ENCODE measurements around the gene GFPT2. TPM values are rescaled to one million over a fixed set of nuclear protein-coding genes. Genes with fewer than 3 reads are reported as not detected.

GFPT2 gene
- total RNA-seq, 2 experiments from 2014 or later = 0.27 to 0.42 TPM

- ChIA-PET POLR2A (no interaction called here), CTCF (no interaction called here)
Measured at GRCh38 chr5:180296771-180297170, 56.4 kb downstream of the GFPT2 start.

GRCh38 chr5:180294913-180295555 is 58.1 kb downstream of the GFPT2 start:
- ChIA-PET POLR2A (no interaction called here), CTCF (interaction anchor here (0.8 to 6.0 kb wide), 5 partner anchors 9 to 178 kb away, joined by 3 to 54 read pairs (median 6); no protein-coding TSS in a partner anchor)

GRCh38 chr5:180294411-180294810 is 58.7 kb downstream of the GFPT2 start:
- CTCF ChIA-PET = interaction anchor here (0.8 to 6.0 kb wide), 6 partner anchors 13 to 179 kb away, joined by 3 to 54 read pairs (median 4); partner anchors contain the start of gene GFPT2
- POLR2A ChIA-PET = interaction anchor here (1.8 kb wide), 1 partner anchor 34 kb away, joined by 6 read pairs; no protein-coding TSS in a partner anchor

GRCh38 chr5:180291943-180292831 is 60.9 kb downstream of the GFPT2 start, which contains the start of gene MAPK9:
Gene MAPK9 (minus strand): TSS chr5:180292083. CDS start chr5:180280561, 11,522 bp downstream.
- ChIA-PET POLR2A (interaction anchor here (0.6 to 1.8 kb wide), 3 partner anchors 22 to 523 kb away, joined by 3 to 6 read pairs (median 3); no protein-coding TSS in a partner anchor), CTCF (interaction anchor here (0.6 to 6.0 kb wide), 8 partner anchors 23 to 693 kb away, joined by 3 to 54 read pairs (median 4); no protein-coding TSS in a partner anchor)

- POLR2A ChIA-PET = interaction anchor here (0.6 kb wide), 1 partner anchor 569 kb away, joined by 5 read pairs; no protein-coding TSS in a partner anchor
- CTCF ChIA-PET = interaction anchor here (1.3 to 6.0 kb wide), 3 partner anchors 24 to 38 kb away, joined by 4 to 54 read pairs (median 35); no protein-coding TSS in a partner anchor
Measured at GRCh38 chr5:180291234-180291940, 61.7 kb downstream of the GFPT2 start.

GRCh38 chr5:180290568-180291233 is 62.4 kb downstream of the GFPT2 start:
- ChIA-PET POLR2A (interaction anchor here (0.6 kb wide), 1 partner anchor 570 kb away, joined by 5 read pairs; no protein-coding TSS in a partner anchor), CTCF (interaction anchor here (1.3 to 6.0 kb wide), 2 partner anchors 25 to 39 kb away, joined by 4 to 35 read pairs; no protein-coding TSS in a partner anchor)

GRCh38 chr5:180289966-180290365 is 63.2 kb downstream of the GFPT2 start:
- CTCF ChIA-PET = interaction anchor here (1.3 to 2.1 kb wide), 2 partner anchors 26 to 39 kb away, joined by 4 to 7 read pairs; no protein-coding TSS in a partner anchor

GRCh38 chr5:180289433-180289832 is 63.7 kb downstream of the GFPT2 start:
- CTCF ChIA-PET = interaction anchor here (2.1 kb wide), 1 partner anchor 39 kb away, joined by 7 read pairs; no protein-coding TSS in a partner anchor
- POLR2A ChIA-PET = no interaction called here

More at GRCh38 chr5:180289966-180290365, 63.2 kb downstream of the GFPT2 start:
- POLR2A ChIA-PET = no interaction called here

GRCh38 chr5:180287868-180288267 is 65.3 kb downstream of the GFPT2 start:
- ChIA-PET POLR2A (no interaction called here), CTCF (no interaction called here)

- CTCF ChIA-PET = no interaction called here
- POLR2A ChIA-PET = no interaction called here
Measured at GRCh38 chr5:180287404-180287803, 65.7 kb downstream of the GFPT2 start.

GRCh38 chr5:180284149-180284548 is 69.0 kb downstream of the GFPT2 start:
- CTCF ChIA-PET = interaction anchor here (1.4 kb wide), 1 partner anchor 9 kb away, joined by 6 read pairs; no protein-coding TSS in a partner anchor
- POLR2A ChIA-PET = no interaction called here

- POLR2A ChIA-PET = no interaction called here
Measured at GRCh38 chr5:180283026-180283615, 70.0 kb downstream of the GFPT2 start.

GRCh38 chr5:180282281-180282680 is 70.9 kb downstream of the GFPT2 start:
- POLR2A ChIA-PET = no interaction called here

More at GRCh38 chr5:180283026-180283615, 70.0 kb downstream of the GFPT2 start:
- CTCF ChIA-PET = interaction anchor here (1.4 kb wide), 1 partner anchor 10 kb away, joined by 6 read pairs; no protein-coding TSS in a partner anchor

GRCh38 chr5:180281706-180282105 is 71.4 kb downstream of the GFPT2 start:
- ChIA-PET CTCF (interaction anchor here (1.0 to 1.9 kb wide), 3 partner anchors 12 to 72 kb away, joined by 3 to 6 read pairs (median 5); no protein-coding TSS in a partner anchor), POLR2A (no interaction called here)

More at GRCh38 chr5:180282281-180282680, 70.9 kb downstream of the GFPT2 start:
- CTCF ChIA-PET = interaction anchor here (1.0 to 1.9 kb wide), 3 partner anchors 12 to 72 kb away, joined by 3 to 6 read pairs (median 5); no protein-coding TSS in a partner anchor

GRCh38 chr5:180274695-180275094 is 78.4 kb downstream of the GFPT2 start:
- CTCF ChIA-PET = no interaction called here
- POLR2A ChIA-PET = no interaction called here

- ChIA-PET POLR2A (no interaction called here), CTCF (no interaction called here)
Measured at GRCh38 chr5:180271221-180271620, 81.9 kb downstream of the GFPT2 start.

GRCh38 chr5:180259260-180259611 is 93.9 kb downstream of the GFPT2 start:
- POLR2A ChIA-PET = no interaction called here
- CTCF ChIA-PET = no interaction called here
